Measurements from ENCODE around the gene ZNF385B. TPM values are rescaled to one million over a fixed set of nuclear protein-coding genes. Genes with fewer than 3 reads are reported as not detected.

ZNF385B gene
- polyA plus RNA-seq, 1 donor (not counting 4 experiments of a cell fraction or from before 2014, with no cell fraction given), result 0.17 TPM

- H3K4me1 ChIP-seq (ENCODE audit: control insufficient read depth, extremely low read depth, insufficient read depth, low read length), result no peaks in the 10 kb centered on the region
- no peaks in the 10 kb centered on the region for H3K9me1 ChIP-seq (ENCODE audit: control insufficient read depth, extremely low read depth, insufficient read depth, low read length)
- H3K27ac ChIP-seq (ENCODE audit: control insufficient read depth, insufficient read depth, low read length), result no peak overlapping the region
- dilution Hi-C loops (cut with MboI; ENCODE audit: extremely low pct_ligation_motif_present, low sequenced_read_pairs), result no loop called here
- H3K9me3 ChIP-seq (ENCODE audit: control insufficient read depth, low read depth, low read length), result no peaks in the 10 kb centered on the region
- DNase-seq (ENCODE audit: low read depth, low spot score) (no peak), FAIRE-seq (no peak)
- no peak overlapping the region for H3K4me2 ChIP-seq (ENCODE audit: control insufficient read depth, extremely low read depth, insufficient read depth, low read depth, low read length)
- H4K20me1 ChIP-seq (ENCODE audit: control insufficient read depth, extremely low read depth, insufficient read depth, low read length), result no peaks in the 10 kb centered on the region
- H3K9ac ChIP-seq (ENCODE audit: control insufficient read depth, extremely low read depth, insufficient read depth, low read length), result no peak overlapping the region
- no peaks in the 10 kb centered on the region for H3K27me3 ChIP-seq (ENCODE audit: control insufficient read depth, extremely low read depth, insufficient read depth, low read length)
- H3K36me3 ChIP-seq (ENCODE audit: control insufficient read depth in 2 of 2, extremely low read depth in 1 of 2, insufficient read depth in 2 of 2, low read length in 2 of 2), result no peaks in the 10 kb centered on the region
- TF ChIP-seq, protein P1, sequence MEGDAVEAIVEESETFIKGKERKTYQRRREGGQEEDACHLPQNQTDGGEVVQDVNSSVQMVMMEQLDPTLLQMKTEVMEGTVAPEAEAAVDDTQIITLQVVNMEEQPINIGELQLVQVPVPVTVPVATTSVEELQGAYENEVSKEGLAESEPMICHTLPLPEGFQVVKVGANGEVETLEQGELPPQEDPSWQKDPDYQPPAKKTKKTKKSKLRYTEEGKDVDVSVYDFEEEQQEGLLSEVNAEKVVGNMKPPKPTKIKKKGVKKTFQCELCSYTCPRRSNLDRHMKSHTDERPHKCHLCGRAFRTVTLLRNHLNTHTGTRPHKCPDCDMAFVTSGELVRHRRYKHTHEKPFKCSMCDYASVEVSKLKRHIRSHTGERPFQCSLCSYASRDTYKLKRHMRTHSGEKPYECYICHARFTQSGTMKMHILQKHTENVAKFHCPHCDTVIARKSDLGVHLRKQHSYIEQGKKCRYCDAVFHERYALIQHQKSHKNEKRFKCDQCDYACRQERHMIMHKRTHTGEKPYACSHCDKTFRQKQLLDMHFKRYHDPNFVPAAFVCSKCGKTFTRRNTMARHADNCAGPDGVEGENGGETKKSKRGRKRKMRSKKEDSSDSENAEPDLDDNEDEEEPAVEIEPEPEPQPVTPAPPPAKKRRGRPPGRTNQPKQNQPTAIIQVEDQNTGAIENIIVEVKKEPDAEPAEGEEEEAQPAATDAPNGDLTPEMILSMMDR (optimal IDR thresholded peaks at IDR 0.05 in 1 of 3, IDR thresholded peaks at IDR 0.05 in 1 of 3, conservative IDR thresholded peaks at IDR 0.05 in 1 of 3; ENCODE audit: extremely low read depth in 1 of 3, insufficient read depth in 2 of 3, low read length in 3 of 3), result no peak
- no peak for TF ChIP-seq EZH2 (IDR thresholded peaks at IDR 0.05; ENCODE audit: low read length)
- no peak overlapping the region for H2AFZ ChIP-seq (ENCODE audit: control insufficient read depth, low read length)
- no peak overlapping the region for H3K4me3 ChIP-seq (ENCODE audit: control insufficient read depth in 2 of 3, extremely low read depth in 1 of 3, insufficient read depth in 2 of 3, low read depth in 1 of 3, low read length in 3 of 3)
- no peaks in the 10 kb centered on the region for H3K79me2 ChIP-seq (ENCODE audit: control insufficient read depth, insufficient read depth, low read length)
These were observed 174.6 kb downstream of the ZNF385B start for GRCh38 chr2:179686718-179687342.

GRCh38 chr2:179686069-179686468 is 175.3 kb downstream of the ZNF385B start:
- H3K9ac ChIP-seq (ENCODE audit: control insufficient read depth, extremely low read depth, insufficient read depth, low read length), result no peak overlapping the region
- no peaks in the 10 kb centered on the region for H3K4me1 ChIP-seq (ENCODE audit: control insufficient read depth, extremely low read depth, insufficient read depth, low read length)
- H2AFZ ChIP-seq (ENCODE audit: control insufficient read depth, low read length), result no peak overlapping the region
- H4K20me1 ChIP-seq (ENCODE audit: control insufficient read depth, extremely low read depth, insufficient read depth, low read length), result no peaks in the 10 kb centered on the region
- TF ChIP-seq, protein P1 (optimal IDR thresholded peaks at IDR 0.05 in 1 of 3, IDR thresholded peaks at IDR 0.05 in 1 of 3, conservative IDR thresholded peaks at IDR 0.05 in 1 of 3; ENCODE audit: extremely low read depth in 1 of 3, insufficient read depth in 2 of 3, low read length in 3 of 3), result no peak
- TF ChIP-seq EZH2 (IDR thresholded peaks at IDR 0.05; ENCODE audit: low read length), result no peak
- H3K9me3 ChIP-seq (ENCODE audit: control insufficient read depth, low read depth, low read length), result no peaks in the 10 kb centered on the region
- no peak overlapping the region for H3K27ac ChIP-seq (ENCODE audit: control insufficient read depth, insufficient read depth, low read length)
- DNase-seq (ENCODE audit: low read depth, low spot score) (no peak), FAIRE-seq (no peak)
- H3K4me2 ChIP-seq (ENCODE audit: control insufficient read depth, extremely low read depth, insufficient read depth, low read depth, low read length), result no peak overlapping the region
- dilution Hi-C loops (cut with MboI; ENCODE audit: extremely low pct_ligation_motif_present, low sequenced_read_pairs), result no loop called here
- no peaks in the 10 kb centered on the region for H3K79me2 ChIP-seq (ENCODE audit: control insufficient read depth, insufficient read depth, low read length)
- H3K9me1 ChIP-seq (ENCODE audit: control insufficient read depth, extremely low read depth, insufficient read depth, low read length), result no peaks in the 10 kb centered on the region
- H3K4me3 ChIP-seq (ENCODE audit: control insufficient read depth in 2 of 3, extremely low read depth in 1 of 3, insufficient read depth in 2 of 3, low read depth in 1 of 3, low read length in 3 of 3), result no peak overlapping the region
- no peaks in the 10 kb centered on the region for H3K27me3 ChIP-seq (ENCODE audit: control insufficient read depth, extremely low read depth, insufficient read depth, low read length)
- no peaks in the 10 kb centered on the region for H3K36me3 ChIP-seq (ENCODE audit: control insufficient read depth in 2 of 2, extremely low read depth in 1 of 2, insufficient read depth in 2 of 2, low read length in 2 of 2)
